CD4-positive, alpha-beta T cell (primary cell): ENCODE measurements around the gene GPRIN1. TPM values are rescaled to one million over a fixed set of nuclear protein-coding genes. Genes with fewer than 3 reads are reported as not detected.

Source experiments
- ATAC-seq: fragments of 200-7000 bp; cut with Tn5 transposase; one replicate; pipeline ENCODE4 v1.10.0; 2022; ENCODE audit warnings: mild to moderate bottlenecking; ENCODE audit not compliant: poor library complexity
- CTCF ChIA-PET: fragments of 350-600 bp; sonication (Branson Sonifier 250); formaldehyde crosslinking; loops from one replicate; lab custom pipeline; 2021; ENCODE audit warnings: antibody characterized with exemption, inconsistent platforms; lab: Charles Lee
- POLR2A ChIA-PET: fragments of 350-600 bp; sonication (Branson Sonifier 250); formaldehyde crosslinking; loops from one replicate; lab custom pipeline; 2021; ENCODE audit warnings: antibody characterized with exemption, inconsistent platforms; lab: Charles Lee
- DNase-seq, 14 experiments: peaks; one replicate each; pipeline ENCODE4 v3.0.0-alpha.2; 2013 to 2020; ENCODE audit warnings: mixed read lengths in 2 of 14
- H3K27ac ChIP-seq, 2 donors: one replicate each; pipeline versions ENCODE4 v1.5.1 to v1.7.0; 2013; ENCODE audit warnings: low read length in 2 of 2, low read depth in 1 of 2, mild to moderate bottlenecking in 1 of 2
- H3K27me3 ChIP-seq, 2 experiments: 1 replicate in 1 of 2; 2 replicates in 1 of 2; pipeline versions ENCODE4 v1.6.1 to v1.7.0; 2013; ENCODE audit warnings: low read length in 2 of 2, control low read depth in 1 of 2, mild to moderate bottlenecking in 1 of 2, moderate library complexity in 1 of 2; ENCODE audit not compliant: insufficient read depth in 2 of 2, control insufficient read depth in 1 of 2
- H3K36me3 ChIP-seq: one replicate; pipeline ENCODE4 v1.6.1; 2013; ENCODE audit warnings: low read length, control low read depth; ENCODE audit not compliant: insufficient read depth
- H3K4me1 ChIP-seq: one replicate; pipeline ENCODE4 v1.6.1; 2013; ENCODE audit warnings: low read length, control low read depth; ENCODE audit not compliant: insufficient read depth
- H3K4me3 ChIP-seq: one replicate; pipeline ENCODE4 v1.5.1; 2013; ENCODE audit warnings: mild to moderate bottlenecking, low read length, moderate library complexity
- H3K9me3 ChIP-seq, 2 experiments: 1 replicate in 1 of 2; 2 replicates in 1 of 2; pipeline versions ENCODE4 v1.6.1 to v1.7.0; 2013; ENCODE audit warnings: low read length in 2 of 2, mild to moderate bottlenecking in 2 of 2, control low read depth in 1 of 2, moderate library complexity in 1 of 2; ENCODE audit not compliant: control insufficient read depth in 1 of 2, insufficient read depth in 1 of 2
- H3K27ac Mint-ChIP-seq: one replicate; pipeline ENCODE4 v1.8.0; 2020; ENCODE audit warnings: mixed read lengths
- H3K27me3 Mint-ChIP-seq: one replicate; pipeline ENCODE4 v1.8.0; 2021; ENCODE audit warnings: mixed read lengths
- H3K36me3 Mint-ChIP-seq: one replicate; pipeline ENCODE4 v1.8.0; 2021; ENCODE audit warnings: low read depth, mixed read lengths
- H3K4me1 Mint-ChIP-seq: one replicate; pipeline ENCODE4 v1.8.0; 2021; ENCODE audit warnings: low read depth, mixed read lengths
- H3K4me3 Mint-ChIP-seq: one replicate; pipeline ENCODE4 v1.8.0; 2020; ENCODE audit warnings: mild to moderate bottlenecking, mixed read lengths
- H3K9me3 Mint-ChIP-seq: one replicate; pipeline ENCODE4 v1.8.0; 2020; ENCODE audit warnings: mixed read lengths
- intact Hi-C, 2 experiments: fragments of 100-400 bp; cut with DNase I in 1 of 2; cut with micrococcal nuclease in 1 of 2; formaldehyde crosslinking; loops; one replicate each; pipeline versions ENCODE4 v1.15.1 to v1.9.0; 2023 to 2025; cut with DNase I, micrococcal nuclease
- total RNA-seq, 174 experiments: library from RNA in 2 of 174; stranded (reverse) in 2 of 174; gene quantifications; one replicate each; pipeline ENCODE4 v1.2.3 and lab custom pipeline; 2021 to 2026
- TF ChIP-seq, protein P1 (sequence below): fragments of 200-600 bp; IDR thresholded peaks from one replicate; pipeline ENCODE4 v1.8.0; 2022; ENCODE audit warnings: antibody characterized with exemption, mild to moderate bottlenecking

Gene GPRIN1
- total RNA-seq, 2 experiments from 2014 or later: 0.22 to 0.36 TPM

DNA sequence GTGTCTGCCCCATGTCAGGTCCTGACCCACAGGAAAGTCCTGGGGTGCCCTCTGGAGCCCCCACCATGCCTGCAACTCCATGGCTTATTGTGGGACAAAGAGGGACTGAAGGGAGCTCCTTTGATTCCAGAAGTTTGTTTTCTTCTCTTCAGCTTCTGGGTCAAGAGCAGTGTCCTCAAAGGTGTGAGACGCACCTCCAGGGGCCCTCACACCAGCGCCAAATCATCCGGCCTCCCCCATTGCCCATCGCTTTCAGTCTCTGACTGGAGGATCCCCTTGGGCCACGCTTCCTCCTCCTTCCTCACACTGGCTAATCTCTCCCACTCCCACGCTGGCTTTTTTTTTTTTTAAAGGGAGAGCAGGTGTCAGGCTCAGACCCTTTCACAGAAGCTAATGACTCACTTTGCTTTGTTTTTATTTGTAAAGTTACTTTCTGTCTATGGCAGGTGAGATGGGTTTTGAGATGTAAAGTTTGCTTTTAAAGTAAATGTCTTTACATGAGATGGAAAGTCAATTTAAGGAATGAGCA lies 44.1 kb downstream of the GPRIN1 start:
- Mint-ChIP-seq H3K4me3 (no peak overlapping the region), H3K9me3 (no peaks in the 10 kb centered on the region), H3K4me1 (peaks cover under 1% of the 10 kb centered on the region), H3K36me3 (no peaks in the 10 kb centered on the region), H3K27me3 (peaks cover 4% of the 10 kb centered on the region), H3K27ac (no peak overlapping the region)
- TF ChIP-seq, protein P1, sequence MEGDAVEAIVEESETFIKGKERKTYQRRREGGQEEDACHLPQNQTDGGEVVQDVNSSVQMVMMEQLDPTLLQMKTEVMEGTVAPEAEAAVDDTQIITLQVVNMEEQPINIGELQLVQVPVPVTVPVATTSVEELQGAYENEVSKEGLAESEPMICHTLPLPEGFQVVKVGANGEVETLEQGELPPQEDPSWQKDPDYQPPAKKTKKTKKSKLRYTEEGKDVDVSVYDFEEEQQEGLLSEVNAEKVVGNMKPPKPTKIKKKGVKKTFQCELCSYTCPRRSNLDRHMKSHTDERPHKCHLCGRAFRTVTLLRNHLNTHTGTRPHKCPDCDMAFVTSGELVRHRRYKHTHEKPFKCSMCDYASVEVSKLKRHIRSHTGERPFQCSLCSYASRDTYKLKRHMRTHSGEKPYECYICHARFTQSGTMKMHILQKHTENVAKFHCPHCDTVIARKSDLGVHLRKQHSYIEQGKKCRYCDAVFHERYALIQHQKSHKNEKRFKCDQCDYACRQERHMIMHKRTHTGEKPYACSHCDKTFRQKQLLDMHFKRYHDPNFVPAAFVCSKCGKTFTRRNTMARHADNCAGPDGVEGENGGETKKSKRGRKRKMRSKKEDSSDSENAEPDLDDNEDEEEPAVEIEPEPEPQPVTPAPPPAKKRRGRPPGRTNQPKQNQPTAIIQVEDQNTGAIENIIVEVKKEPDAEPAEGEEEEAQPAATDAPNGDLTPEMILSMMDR: no peak
- Histone ChIP-seq H3K4me1 (peaks cover 2% of the 10 kb centered on the region), H3K27ac (no peak overlapping the region), H3K9me3 (peaks cover 0 to 5% of the 10 kb centered on the region in 2 experiments), H3K36me3 (no peaks in the 10 kb centered on the region), H3K27me3 (no peaks in the 10 kb centered on the region), H3K4me3 (no peak overlapping the region)
- ChIA-PET POLR2A (no interaction called here), CTCF (no interaction called here)
- ATAC-seq (no peak), DNase-seq (no peak)
- intact Hi-C loops: no loop called here

DNA sequence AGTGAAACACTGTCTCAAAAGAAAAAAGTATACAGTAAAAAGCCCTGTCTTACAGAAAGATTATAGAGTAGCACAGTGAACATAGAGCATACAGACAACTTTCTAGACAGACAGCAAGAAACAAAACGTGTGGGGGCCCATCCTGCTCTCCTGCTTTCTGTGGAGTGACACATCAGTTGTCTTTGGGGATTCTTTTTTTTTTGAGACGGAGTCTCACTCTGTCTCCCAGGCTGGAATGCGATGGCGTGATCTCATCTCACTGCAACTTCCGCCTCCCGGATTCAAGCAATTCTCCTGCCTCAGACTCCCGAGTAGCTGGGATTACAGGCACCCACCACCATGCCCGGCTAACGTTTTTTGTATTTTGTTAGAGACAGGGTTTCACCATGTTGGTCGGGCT lies 46.0 kb downstream of the GPRIN1 start:
- peaks cover 12% of the 10 kb centered on the region for H3K4me1 ChIP-seq
- CTCF ChIA-PET: no interaction called here
- H3K9me3 ChIP-seq: peaks cover 0 to 5% of the 10 kb centered on the region in 2 experiments
- Mint-ChIP-seq H3K4me3 (no peak overlapping the region), H3K4me1 (peaks cover 17% of the 10 kb centered on the region), H3K36me3 (no peaks in the 10 kb centered on the region), H3K9me3 (no peaks in the 10 kb centered on the region), H3K27me3 (no peaks in the 10 kb centered on the region), H3K27ac (no peak overlapping the region)
- no peak for ATAC-seq
- no peak for DNase-seq
- POLR2A ChIA-PET: no interaction called here
- H3K27ac ChIP-seq: no peak overlapping the region
- H3K27me3 ChIP-seq: no peaks in the 10 kb centered on the region
- TF ChIP-seq, protein P1: no peak
- no peaks in the 10 kb centered on the region for H3K36me3 ChIP-seq
- intact Hi-C loops: no loop called here
- no peak overlapping the region for H3K4me3 ChIP-seq

DNA sequence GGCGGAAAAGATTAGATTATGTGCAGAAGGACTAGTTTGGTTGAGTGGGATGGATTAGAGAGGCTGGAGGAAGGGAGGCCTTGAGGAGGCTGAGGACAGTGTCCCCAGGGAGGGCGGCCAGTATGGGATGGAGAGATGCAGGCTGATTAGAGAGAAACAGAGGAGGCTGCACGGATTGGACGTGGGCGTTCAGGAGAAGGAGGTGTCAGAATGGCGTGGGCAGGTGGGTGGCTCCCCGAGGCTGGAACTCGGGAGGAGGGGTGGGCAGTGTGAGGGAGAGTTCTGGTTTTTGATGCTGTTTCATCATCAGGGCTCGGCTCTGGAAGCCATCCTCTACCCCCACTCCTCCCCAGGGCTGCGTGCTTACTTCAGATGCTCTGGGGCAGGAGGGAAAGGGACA lies 47.8 kb downstream of the GPRIN1 start:
- Mint-ChIP-seq H3K27me3 (no peaks in the 10 kb centered on the region), H3K4me3 (no peak overlapping the region), H3K27ac (no peak overlapping the region), H3K4me1 (peaks cover 21% of the 10 kb centered on the region), H3K36me3 (no peaks in the 10 kb centered on the region), H3K9me3 (no peaks in the 10 kb centered on the region)
- Histone ChIP-seq H3K9me3 (peaks cover 0 to 5% of the 10 kb centered on the region in 2 experiments), H3K4me3 (no peak overlapping the region), H3K4me1 (peaks cover 15% of the 10 kb centered on the region), H3K27ac (no peak overlapping the region), H3K27me3 (no peaks in the 10 kb centered on the region), H3K36me3 (no peaks in the 10 kb centered on the region)
- TF ChIP-seq, protein P1: no peak
- intact Hi-C loops: no loop called here
- POLR2A ChIA-PET: interaction anchor here (1.2 kb wide), 1 partner anchor 115 kb away, joined by 4 read pairs; no protein-coding TSS in a partner anchor
- ATAC-seq (no peak), DNase-seq (no peak)
- CTCF ChIA-PET: no interaction called here
